Bronchial epithelial cell (primary cell): ENCODE data around the gene GPC4. TPM values are rescaled to one million over a fixed set of nuclear protein-coding genes. Genes with fewer than 3 reads are reported as not detected.

Experiments
- DNase-seq: peaks from one replicate; pipeline ENCODE4 v3.0.0-alpha.2; 2010; ENCODE audit warnings: low read depth
- FAIRE-seq: peaks from 2 replicates; lab custom pipeline; 2011; peaks lifted over from hg19 to GRCh38; lab: Jason Lieb, UNC
- H3K27me3 ChIP-seq: 2 replicates; pipeline ENCODE4 v1.5.1; 2011; ENCODE audit warnings: low read length; ENCODE audit not compliant: control insufficient read depth, insufficient read depth
- H3K36me3 ChIP-seq: 2 replicates; pipeline ENCODE4 v1.5.1; 2011; ENCODE audit warnings: low read length; ENCODE audit not compliant: control insufficient read depth, insufficient read depth
- H3K4me3 ChIP-seq: 2 replicates; pipeline ENCODE4 v1.5.1; 2011; ENCODE audit warnings: mild to moderate bottlenecking, low read depth, low read length, control low read depth
- total RNA-seq: library from RNA; depleted of rRNA; stranded (reverse); fragments of >200 nt; gene quantifications from 2 replicates; pipeline ENCODE4 v1.2.1, GENCODE V29; 2014
- TF ChIP-seq, protein P1 (sequence below): IDR thresholded peaks from 2 replicates; pipeline ENCODE4 v1.5.1; 2011; ENCODE audit warnings: mild to moderate bottlenecking, moderate library complexity, low read length, control low read depth, inconsistent platforms; ENCODE audit not compliant: insufficient read depth, severe bottlenecking

Gene GPC4
- total RNA-seq, 1 donor from 2014 or later, result 0.26 TPM

DNA sequence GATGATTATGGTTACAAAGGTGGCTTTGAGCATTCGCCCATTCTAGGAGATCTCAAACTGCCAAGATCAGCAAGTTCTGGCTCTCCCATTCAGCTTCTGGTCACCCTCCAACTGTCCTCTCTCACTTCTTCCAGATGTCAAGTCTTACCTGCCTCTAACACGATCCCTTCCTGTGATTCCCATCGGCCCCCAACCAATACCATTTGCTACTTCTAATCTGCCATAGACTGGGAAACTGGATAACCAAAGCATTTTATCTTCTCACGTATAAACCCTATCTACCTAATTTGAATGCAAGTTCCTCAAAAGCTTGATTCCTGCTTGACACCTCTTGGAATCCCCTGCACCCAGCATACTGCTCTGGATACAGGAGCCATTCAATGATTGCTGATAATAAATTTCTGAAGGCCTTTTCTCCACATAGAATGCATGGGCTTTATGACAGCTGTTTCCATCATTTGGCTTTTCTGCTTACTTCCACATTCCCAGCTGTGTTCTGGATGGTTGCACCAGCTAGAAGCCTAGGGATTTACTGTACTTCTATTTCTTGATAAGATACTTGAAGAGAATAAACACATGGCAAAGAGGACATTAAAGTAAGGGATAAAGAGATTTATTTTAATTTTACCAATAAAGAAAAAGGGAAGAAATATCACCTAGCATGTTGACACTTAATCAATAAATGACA lies 9.6 kb downstream of the GPC4 start:
- H3K27me3 ChIP-seq, result no peaks in the 10 kb centered on the region
- FAIRE-seq (no peak), DNase-seq (no peak)
- H3K4me3 ChIP-seq, result no peak overlapping the region
- TF ChIP-seq, protein P1, sequence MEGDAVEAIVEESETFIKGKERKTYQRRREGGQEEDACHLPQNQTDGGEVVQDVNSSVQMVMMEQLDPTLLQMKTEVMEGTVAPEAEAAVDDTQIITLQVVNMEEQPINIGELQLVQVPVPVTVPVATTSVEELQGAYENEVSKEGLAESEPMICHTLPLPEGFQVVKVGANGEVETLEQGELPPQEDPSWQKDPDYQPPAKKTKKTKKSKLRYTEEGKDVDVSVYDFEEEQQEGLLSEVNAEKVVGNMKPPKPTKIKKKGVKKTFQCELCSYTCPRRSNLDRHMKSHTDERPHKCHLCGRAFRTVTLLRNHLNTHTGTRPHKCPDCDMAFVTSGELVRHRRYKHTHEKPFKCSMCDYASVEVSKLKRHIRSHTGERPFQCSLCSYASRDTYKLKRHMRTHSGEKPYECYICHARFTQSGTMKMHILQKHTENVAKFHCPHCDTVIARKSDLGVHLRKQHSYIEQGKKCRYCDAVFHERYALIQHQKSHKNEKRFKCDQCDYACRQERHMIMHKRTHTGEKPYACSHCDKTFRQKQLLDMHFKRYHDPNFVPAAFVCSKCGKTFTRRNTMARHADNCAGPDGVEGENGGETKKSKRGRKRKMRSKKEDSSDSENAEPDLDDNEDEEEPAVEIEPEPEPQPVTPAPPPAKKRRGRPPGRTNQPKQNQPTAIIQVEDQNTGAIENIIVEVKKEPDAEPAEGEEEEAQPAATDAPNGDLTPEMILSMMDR, result no peak
- no peaks in the 10 kb centered on the region for H3K36me3 ChIP-seq

DNA sequence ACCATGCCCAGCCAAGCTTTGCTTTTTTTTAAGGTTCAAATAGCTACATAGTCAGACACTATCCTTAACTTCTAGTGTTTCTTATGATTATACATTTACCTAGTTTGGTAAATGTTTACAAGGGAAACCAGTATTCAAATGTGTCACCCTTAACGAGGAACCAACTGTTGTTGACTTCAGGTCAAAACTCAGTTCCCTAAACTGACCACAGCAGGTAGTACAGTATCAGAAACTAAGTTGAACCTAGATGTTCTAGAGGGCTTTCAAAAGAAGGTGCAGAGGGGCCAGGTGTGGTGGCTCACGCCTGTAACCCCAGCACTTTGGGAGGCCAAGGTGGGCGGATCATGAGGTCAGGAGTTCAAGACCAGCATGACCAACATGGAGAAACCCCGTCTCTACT lies 11.3 kb downstream of the GPC4 start:
- TF ChIP-seq, protein P1, result no peak
- DNase-seq (no peak), FAIRE-seq (no peak)
- Histone ChIP-seq H3K36me3 (no peaks in the 10 kb centered on the region), H3K4me3 (no peak overlapping the region), H3K27me3 (no peaks in the 10 kb centered on the region)

DNA sequence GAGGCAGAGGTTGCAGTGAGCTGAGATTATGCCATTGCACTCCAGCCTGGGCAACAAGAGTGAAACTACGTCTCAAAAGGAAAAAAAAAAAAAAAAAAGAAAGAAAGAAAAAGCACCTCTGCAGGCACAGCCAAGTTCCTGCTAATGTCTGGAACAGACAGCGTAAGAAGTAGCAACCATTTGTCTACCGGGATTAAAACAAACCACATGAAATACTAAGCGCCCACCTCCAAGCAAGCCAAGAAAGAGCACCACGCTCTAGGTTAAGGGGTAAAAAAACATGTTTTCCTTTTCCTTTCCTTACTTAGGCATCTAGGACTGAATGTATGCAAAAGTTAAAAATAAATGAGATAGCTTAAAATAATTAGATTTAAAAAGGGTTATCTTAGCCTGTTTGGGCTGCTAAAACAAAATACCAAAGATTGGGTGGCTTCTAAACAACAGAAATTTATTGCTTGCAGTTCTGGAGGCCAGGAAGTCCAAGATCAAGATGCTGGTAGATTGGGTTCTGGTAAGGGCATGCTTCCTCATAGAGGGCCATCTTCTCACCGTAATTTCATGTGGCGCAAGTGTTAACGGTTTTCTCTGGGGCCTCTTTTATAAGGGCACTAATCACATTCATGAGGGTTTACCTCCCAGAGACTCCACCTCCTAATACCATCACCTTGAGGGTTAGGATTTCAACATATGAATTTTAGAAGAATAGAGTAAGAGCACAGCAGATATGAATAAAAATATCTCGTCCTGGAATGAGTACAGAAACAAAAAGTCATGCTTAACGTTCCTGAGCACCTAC lies 12.3 kb downstream of the GPC4 start:
- FAIRE-seq, result no peak
- no peak for DNase-seq
- H3K36me3 ChIP-seq, result no peaks in the 10 kb centered on the region
- H3K4me3 ChIP-seq, result no peak overlapping the region
- TF ChIP-seq, protein P1, result no peak
- H3K27me3 ChIP-seq, result no peaks in the 10 kb centered on the region

DNA sequence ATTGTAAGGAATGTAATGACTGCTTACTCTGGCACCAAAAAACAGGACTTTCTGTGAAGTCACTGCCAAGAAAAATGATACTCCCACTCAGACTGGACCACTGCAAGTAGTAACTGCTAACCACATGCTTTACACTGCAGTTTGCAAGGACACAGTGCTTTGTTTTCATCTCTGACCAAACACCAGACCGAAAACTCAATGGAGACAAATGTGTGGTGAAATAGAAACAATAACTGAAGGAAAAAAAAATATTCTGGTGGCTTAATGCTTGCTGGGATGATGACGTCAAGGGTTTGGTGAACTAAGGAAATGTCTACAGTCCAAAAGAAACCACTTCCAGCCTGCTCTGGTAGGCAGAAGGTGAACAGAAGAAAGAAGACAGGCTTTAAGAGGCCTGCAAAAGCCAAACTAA lies 13.2 kb downstream of the GPC4 start:
- no peaks in the 10 kb centered on the region for H3K36me3 ChIP-seq
- TF ChIP-seq, protein P1, result no peak
- DNase-seq (no peak), FAIRE-seq (no peak)
- no peaks in the 10 kb centered on the region for H3K27me3 ChIP-seq
- H3K4me3 ChIP-seq, result no peak overlapping the region

DNA sequence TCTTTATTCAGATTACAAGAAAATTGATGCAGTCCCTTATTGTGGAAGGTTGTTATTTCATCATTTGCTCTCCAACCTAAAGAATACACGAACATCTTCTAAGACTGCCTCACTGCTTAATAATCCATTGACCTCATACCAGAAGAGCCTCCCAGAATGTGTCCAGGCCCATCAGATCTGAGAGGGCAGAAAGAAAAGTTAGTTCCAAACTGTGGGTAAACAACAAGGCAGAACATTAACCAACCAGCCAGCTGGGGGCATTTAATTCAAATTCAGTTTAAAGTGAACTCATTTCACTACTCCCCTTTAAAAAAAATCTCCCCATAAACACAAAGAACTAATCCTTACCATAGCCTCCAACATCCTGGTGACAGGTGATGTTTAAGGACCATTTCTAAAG lies 13.8 kb downstream of the GPC4 start:
- H3K27me3 ChIP-seq, result no peaks in the 10 kb centered on the region
- no peaks in the 10 kb centered on the region for H3K36me3 ChIP-seq
- no peak for DNase-seq
- no peak for FAIRE-seq
- TF ChIP-seq, protein P1, result no peak
- H3K4me3 ChIP-seq, result no peak overlapping the region
